HEK293 (cell line): ENCODE data around the gene AKAP8L.

Experiments
- KLF8 ChIP-seq: fragments of 450-650 bp; formaldehyde crosslinking; IDR thresholded peaks from 2 replicates; pipeline ENCODE4 v1.5.1; 2016; ENCODE audit warnings: missing biosample characterization, missing genetic modification characterization
- ZBTB17 ChIP-seq: fragments of 450-650 bp; formaldehyde crosslinking; IDR thresholded peaks from 2 replicates; pipeline ENCODE4 v1.5.1; 2016; ENCODE audit warnings: missing biosample characterization, missing genetic modification characterization
- ZBTB48 ChIP-seq: fragments of 450-650 bp; formaldehyde crosslinking; IDR thresholded peaks from 2 replicates; pipeline ENCODE4 v1.5.1; 2016; ENCODE audit warnings: missing biosample characterization, missing genetic modification characterization
- ZNF132 ChIP-seq: fragments of 450-650 bp; formaldehyde crosslinking; IDR thresholded peaks from 2 replicates; pipeline ENCODE4 v1.5.1; 2017; ENCODE audit warnings: missing biosample characterization, missing genetic modification characterization, borderline replicate concordance
- ZNF138 ChIP-seq: fragments of 450-650 bp; formaldehyde crosslinking; IDR thresholded peaks from 2 replicates; pipeline ENCODE4 v1.5.1; 2016; ENCODE audit warnings: missing biosample characterization, missing genetic modification characterization, borderline replicate concordance
- ZNF184 ChIP-seq: fragments of 450-650 bp; IDR thresholded peaks from 2 replicates; pipeline ENCODE4 v1.5.1; 2018; ENCODE audit warnings: missing biosample characterization, mild to moderate bottlenecking, missing genetic modification characterization
- ZNF280C ChIP-seq: fragments of 450-650 bp; formaldehyde crosslinking; IDR thresholded peaks from 2 replicates; pipeline ENCODE4 v1.5.1; 2016; ENCODE audit warnings: missing biosample characterization, missing genetic modification characterization
- ZNF292 ChIP-seq: fragments of 450-650 bp; formaldehyde crosslinking; IDR thresholded peaks from 2 replicates; pipeline ENCODE4 v1.5.1; 2016; ENCODE audit warnings: low read depth, missing biosample characterization, missing genetic modification characterization, borderline replicate concordance
- ZNF302 ChIP-seq: fragments of 450-650 bp; formaldehyde crosslinking; IDR thresholded peaks from 2 replicates; pipeline ENCODE4 v1.5.1; 2016; ENCODE audit warnings: missing biosample characterization, missing genetic modification characterization, low read depth
- ZNF350 ChIP-seq: fragments of 450-650 bp; formaldehyde crosslinking; IDR thresholded peaks from 2 replicates; pipeline ENCODE4 v1.5.0; 2017; ENCODE audit warnings: missing biosample characterization, mild to moderate bottlenecking, missing genetic modification characterization
- ZNF37A ChIP-seq: fragments of 450-650 bp; IDR thresholded peaks from 2 replicates; pipeline ENCODE4 v1.5.1; 2018; ENCODE audit warnings: missing biosample characterization, missing genetic modification characterization
- ZNF423 ChIP-seq: fragments of 450-650 bp; formaldehyde crosslinking; IDR thresholded peaks from 2 replicates; pipeline ENCODE4 v1.5.1; 2016; ENCODE audit warnings: missing biosample characterization, missing genetic modification characterization
- ZNF488 ChIP-seq: fragments of 450-650 bp; formaldehyde crosslinking; IDR thresholded peaks from 2 replicates; pipeline ENCODE4 v1.5.1; 2016; ENCODE audit warnings: missing biosample characterization, missing genetic modification characterization
- ZNF548 ChIP-seq: fragments of 450-650 bp; formaldehyde crosslinking; IDR thresholded peaks from 2 replicates; pipeline ENCODE4 v1.5.1; 2016; ENCODE audit warnings: missing biosample characterization, missing genetic modification characterization
- ZNF585B ChIP-seq: fragments of 450-650 bp; formaldehyde crosslinking; IDR thresholded peaks from 2 replicates; pipeline ENCODE4 v1.5.1; 2016; ENCODE audit warnings: missing biosample characterization, missing genetic modification characterization
- ZNF610 ChIP-seq: fragments of 450-650 bp; formaldehyde crosslinking; IDR thresholded peaks from 2 replicates; pipeline ENCODE4 v1.5.1; 2016; ENCODE audit warnings: missing biosample characterization, missing genetic modification characterization, borderline replicate concordance
- ZNF621 ChIP-seq: fragments of 450-650 bp; formaldehyde crosslinking; IDR thresholded peaks from 2 replicates; pipeline ENCODE4 v1.5.1; 2017; ENCODE audit warnings: missing biosample characterization, missing genetic modification characterization
- ZNF658 ChIP-seq: fragments of 450-650 bp; formaldehyde crosslinking; IDR thresholded peaks from 2 replicates; pipeline ENCODE4; 2016; ENCODE audit warnings: missing biosample characterization, missing genetic modification characterization
- ZNF843 ChIP-seq: fragments of 450-650 bp; formaldehyde crosslinking; IDR thresholded peaks from 2 replicates; pipeline ENCODE4 v1.5.1; 2016; ENCODE audit warnings: missing biosample characterization, missing genetic modification characterization
- ZSCAN23 ChIP-seq: fragments of 450-650 bp; formaldehyde crosslinking; IDR thresholded peaks from 2 replicates; pipeline ENCODE4 v1.5.1; 2016; ENCODE audit warnings: missing biosample characterization, missing genetic modification characterization
- TF ChIP-seq, protein P1 (sequence below): fragments of 450-650 bp; formaldehyde crosslinking; IDR thresholded peaks from 2 replicates; pipeline ENCODE4 v1.5.1; 2016; ENCODE audit warnings: missing biosample characterization, missing genetic modification characterization
- TF ChIP-seq, protein P2 (sequence below): fragments of 450-650 bp; formaldehyde crosslinking; IDR thresholded peaks from 2 replicates; pipeline ENCODE4 v1.5.1; 2017; ENCODE audit warnings: missing biosample characterization, mild to moderate bottlenecking, missing genetic modification characterization, moderate library complexity
- TF ChIP-seq, protein P3 (sequence below): fragments of 450-650 bp; formaldehyde crosslinking; IDR thresholded peaks from 2 replicates; pipeline ENCODE4 v1.5.1; 2016; ENCODE audit warnings: missing biosample characterization, missing genetic modification characterization
- TF ChIP-seq, protein P4 (sequence below): IDR thresholded peaks from 2 replicates; pipeline ENCODE4 v1.6.1; 2011; ENCODE audit warnings: mild to moderate bottlenecking, low read depth, low read length, borderline replicate concordance
- TF ChIP-seq, protein P5 (sequence below): fragments of 450-650 bp; formaldehyde crosslinking; IDR thresholded peaks from 2 replicates; pipeline ENCODE4 v1.5.1; 2016; ENCODE audit warnings: missing biosample characterization, missing genetic modification characterization

Gene AKAP8L

DNA sequence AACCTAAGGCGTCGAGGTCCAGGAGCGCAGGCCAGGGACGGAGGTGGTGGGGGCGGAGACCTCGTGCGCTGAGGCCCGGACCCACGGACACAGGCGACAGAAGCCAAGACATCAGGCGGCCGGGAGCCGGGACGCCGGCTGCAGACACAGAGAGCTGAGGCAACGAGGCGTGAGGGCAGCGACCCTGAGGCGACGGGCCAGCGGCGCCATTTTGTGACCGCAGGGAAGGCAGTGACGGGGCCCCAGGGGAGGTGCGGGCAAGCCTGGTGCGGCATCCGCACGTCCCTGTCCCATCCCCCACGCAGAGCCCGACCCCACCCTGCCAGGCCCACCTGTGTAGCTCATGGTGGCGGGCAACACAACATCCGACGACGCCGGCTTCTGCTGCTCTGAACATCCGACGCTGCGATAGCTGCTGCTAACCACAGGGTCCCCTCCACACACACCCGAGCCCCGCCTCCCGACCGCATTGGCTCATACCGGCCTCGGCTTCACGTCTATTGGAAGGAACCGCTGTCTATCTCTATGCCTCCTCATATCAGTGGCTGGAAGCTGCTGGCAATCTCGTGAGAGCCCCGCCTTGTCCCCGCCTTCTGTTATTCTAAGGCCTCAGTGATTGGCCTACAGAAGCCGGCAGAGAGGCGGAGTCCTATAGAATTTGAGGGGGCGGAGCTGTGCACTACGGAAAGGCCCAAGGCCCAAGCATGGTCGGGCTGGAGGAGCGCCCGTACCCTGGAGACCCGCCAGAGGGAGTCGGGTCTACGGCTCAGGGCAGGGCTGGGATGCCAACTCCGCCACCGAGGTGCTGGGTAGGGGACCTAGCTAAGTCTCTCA is at the start of gene AKAP8L (continued):
- TF ChIP-seq ZNF280C (tag by site-specific recombination) (no peak), ZNF132 (tag by site-specific recombination) (no peak), ZNF843 (tag by site-specific recombination) (peak; percentile 74), ZNF292 (tag by site-specific recombination) (no peak), KLF8 (peak; percentile 85), ZNF621 (tag by site-specific recombination) (no peak), ZBTB48 (tag by site-specific recombination) (peak; percentile 62), ZNF658 (tag by site-specific recombination) (no peak), ZNF610 (peak; percentile 33; the same call in 1 of the 2 replicates), ZNF302 (tag by site-specific recombination) (no peak), ZBTB17 (tag by site-specific recombination) (peak; percentile 58; the same call in 1 of the 2 replicates), ZNF488 (tag by site-specific recombination) (0 out of 2 replicates have a peak, but pooled peaks have one; percentile 9), ZNF37A (no peak), ZNF585B (tag by site-specific recombination) (no peak), ZNF138 (tag by site-specific recombination) (no peak), ZNF548 (tag by site-specific recombination) (no peak; the same call in 1 of the 2 replicates), ZNF184 (no peak), ZSCAN23 (peak; percentile 70; the same call in 1 of the 2 replicates), ZNF350 (no peak), ZNF423 (tag by site-specific recombination) (no peak)
- TF ChIP-seq, protein P1, sequence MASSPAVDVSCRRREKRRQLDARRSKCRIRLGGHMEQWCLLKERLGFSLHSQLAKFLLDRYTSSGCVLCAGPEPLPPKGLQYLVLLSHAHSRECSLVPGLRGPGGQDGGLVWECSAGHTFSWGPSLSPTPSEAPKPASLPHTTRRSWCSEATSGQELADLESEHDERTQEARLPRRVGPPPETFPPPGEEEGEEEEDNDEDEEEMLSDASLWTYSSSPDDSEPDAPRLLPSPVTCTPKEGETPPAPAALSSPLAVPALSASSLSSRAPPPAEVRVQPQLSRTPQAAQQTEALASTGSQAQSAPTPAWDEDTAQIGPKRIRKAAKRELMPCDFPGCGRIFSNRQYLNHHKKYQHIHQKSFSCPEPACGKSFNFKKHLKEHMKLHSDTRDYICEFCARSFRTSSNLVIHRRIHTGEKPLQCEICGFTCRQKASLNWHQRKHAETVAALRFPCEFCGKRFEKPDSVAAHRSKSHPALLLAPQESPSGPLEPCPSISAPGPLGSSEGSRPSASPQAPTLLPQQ (tag by site-specific recombination) = no peak; the same call in none of the 2 replicates
- TF ChIP-seq, protein P2, sequence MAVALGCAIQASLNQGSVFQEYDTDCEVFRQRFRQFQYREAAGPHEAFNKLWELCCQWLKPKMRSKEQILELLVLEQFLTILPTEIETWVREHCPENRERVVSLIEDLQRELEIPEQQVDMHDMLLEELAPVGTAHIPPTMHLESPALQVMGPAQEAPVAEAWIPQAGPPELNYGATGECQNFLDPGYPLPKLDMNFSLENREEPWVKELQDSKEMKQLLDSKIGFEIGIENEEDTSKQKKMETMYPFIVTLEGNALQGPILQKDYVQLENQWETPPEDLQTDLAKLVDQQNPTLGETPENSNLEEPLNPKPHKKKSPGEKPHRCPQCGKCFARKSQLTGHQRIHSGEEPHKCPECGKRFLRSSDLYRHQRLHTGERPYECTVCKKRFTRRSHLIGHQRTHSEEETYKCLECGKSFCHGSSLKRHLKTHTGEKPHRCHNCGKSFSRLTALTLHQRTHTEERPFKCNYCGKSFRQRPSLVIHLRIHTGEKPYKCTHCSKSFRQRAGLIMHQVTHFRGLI (tag by site-specific recombination) = peak; percentile 68; the same call in 1 of the 2 replicates
- TF ChIP-seq, protein P3, sequence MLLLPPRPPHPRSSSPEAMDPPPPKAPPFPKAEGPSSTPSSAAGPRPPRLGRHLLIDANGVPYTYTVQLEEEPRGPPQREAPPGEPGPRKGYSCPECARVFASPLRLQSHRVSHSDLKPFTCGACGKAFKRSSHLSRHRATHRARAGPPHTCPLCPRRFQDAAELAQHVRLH (tag by site-specific recombination) = no peak
- TF ChIP-seq, protein P4, sequence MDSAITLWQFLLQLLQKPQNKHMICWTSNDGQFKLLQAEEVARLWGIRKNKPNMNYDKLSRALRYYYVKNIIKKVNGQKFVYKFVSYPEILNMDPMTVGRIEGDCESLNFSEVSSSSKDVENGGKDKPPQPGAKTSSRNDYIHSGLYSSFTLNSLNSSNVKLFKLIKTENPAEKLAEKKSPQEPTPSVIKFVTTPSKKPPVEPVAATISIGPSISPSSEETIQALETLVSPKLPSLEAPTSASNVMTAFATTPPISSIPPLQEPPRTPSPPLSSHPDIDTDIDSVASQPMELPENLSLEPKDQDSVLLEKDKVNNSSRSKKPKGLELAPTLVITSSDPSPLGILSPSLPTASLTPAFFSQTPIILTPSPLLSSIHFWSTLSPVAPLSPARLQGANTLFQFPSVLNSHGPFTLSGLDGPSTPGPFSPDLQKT = no peak
- TF ChIP-seq, protein P5, sequence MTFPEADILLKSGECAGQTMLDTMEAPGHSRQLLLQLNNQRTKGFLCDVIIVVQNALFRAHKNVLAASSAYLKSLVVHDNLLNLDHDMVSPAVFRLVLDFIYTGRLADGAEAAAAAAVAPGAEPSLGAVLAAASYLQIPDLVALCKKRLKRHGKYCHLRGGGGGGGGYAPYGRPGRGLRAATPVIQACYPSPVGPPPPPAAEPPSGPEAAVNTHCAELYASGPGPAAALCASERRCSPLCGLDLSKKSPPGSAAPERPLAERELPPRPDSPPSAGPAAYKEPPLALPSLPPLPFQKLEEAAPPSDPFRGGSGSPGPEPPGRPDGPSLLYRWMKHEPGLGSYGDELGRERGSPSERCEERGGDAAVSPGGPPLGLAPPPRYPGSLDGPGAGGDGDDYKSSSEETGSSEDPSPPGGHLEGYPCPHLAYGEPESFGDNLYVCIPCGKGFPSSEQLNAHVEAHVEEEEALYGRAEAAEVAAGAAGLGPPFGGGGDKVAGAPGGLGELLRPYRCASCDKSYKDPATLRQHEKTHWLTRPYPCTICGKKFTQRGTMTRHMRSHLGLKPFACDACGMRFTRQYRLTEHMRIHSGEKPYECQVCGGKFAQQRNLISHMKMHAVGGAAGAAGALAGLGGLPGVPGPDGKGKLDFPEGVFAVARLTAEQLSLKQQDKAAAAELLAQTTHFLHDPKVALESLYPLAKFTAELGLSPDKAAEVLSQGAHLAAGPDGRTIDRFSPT (tag by site-specific recombination) = peak; percentile 83
